HL-60/S4 (cell line): Measurements from ENCODE around the gene DMPK.

Experiments
- in situ Hi-C: fragments of 300-500 bp; cut with MboI; formaldehyde crosslinking; loops from 2 replicates; pipeline ENCODE4 v1.14.3; 2022; ENCODE audit warnings: low sequenced_read_pairs

DMPK gene

DNA sequence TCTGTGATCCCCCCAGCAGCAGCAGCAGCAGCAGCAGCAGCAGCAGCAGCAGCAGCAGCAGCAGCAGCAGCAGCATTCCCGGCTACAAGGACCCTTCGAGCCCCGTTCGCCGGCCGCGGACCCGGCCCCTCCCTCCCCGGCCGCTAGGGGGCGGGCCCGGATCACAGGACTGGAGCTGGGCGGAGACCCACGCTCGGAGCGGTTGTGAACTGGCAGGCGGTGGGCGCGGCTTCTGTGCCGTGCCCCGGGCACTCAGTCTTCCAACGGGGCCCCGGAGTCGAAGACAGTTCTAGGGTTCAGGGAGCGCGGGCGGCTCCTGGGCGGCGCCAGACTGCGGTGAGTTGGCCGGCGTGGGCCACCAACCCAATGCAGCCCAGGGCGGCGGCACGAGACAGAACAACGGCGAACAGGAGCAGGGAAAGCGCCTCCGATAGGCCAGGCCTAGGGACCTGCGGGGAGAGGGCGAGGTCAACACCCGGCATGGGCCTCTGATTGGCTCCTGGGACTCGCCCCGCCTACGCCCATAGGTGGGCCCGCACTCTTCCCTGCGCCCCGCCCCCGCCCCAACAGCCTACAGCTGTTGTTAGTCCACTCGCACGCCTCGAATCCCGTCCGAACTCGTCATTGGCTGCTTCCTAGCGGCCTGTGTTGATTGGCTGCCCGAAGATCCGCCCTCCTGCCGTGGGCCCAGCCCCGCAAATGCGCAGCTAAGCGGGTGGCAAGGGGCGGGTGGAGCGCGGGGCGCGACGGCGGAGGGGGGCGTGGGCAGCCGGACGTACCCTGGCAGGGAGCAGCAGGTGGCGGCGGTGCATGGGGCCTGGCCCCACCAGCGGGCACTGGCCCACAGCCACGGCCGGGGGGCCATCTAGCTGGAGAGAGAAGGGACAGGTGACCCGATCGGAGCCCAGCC is 11.8 kb downstream of the DMPK start:
- in situ Hi-C loops, result no loop called here

DNA sequence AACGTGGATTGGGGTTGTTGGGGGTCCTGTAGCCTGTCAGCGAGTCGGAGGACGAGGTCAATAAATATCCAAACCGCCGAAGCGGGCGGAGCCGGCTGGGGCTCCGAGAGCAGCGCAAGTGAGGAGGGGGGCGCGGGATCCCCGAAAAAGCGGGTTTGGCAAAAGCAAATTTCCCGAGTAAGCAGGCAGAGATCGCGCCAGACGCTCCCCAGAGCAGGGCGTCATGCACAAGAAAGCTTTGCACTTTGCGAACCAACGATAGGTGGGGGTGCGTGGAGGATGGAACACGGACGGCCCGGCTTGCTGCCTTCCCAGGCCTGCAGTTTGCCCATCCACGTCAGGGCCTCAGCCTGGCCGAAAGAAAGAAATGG is 12.5 kb downstream of the DMPK start:
- in situ Hi-C loops, result no loop called here

DNA sequence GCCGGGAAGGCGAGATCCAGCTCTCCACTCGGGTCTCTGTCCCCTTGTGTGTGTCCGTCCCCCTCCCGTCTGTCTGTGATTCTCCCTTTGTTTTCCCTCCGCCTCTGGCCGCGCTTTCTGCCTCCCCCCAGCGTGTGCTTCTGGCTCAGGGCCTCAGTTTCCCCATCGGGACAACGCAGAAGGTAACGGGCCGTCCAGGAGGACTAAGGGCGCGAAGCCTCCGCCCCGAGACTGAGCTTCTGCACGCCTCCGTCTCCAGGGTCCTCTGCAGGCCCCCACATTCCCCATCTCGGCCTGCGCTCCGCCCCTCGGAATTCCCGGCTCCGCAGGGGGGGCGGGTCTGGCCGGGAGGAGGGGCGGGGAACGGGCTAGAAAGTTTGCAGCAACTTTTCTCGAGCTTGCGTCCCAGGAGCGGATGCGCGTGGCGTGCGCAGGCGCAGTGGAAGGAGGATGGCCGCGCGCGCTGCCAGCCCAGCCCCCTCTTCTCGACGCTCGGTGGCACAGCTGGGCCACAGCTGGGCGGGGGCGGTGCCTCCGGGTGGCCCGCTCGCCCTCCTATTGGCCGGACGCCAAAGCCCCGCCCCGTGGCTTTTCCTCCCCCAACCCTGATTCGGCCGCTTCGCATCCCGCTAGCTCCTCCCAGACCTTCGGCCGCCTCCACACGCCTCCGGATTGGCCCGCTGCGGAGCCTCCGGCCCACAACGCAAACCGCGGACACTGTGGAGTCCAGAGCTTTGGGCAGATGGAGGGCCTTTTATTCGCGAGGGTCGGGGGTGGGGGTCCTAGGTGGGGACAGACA is 13.1 kb downstream of the DMPK start, which contains the start of gene SIX5:
TSS of gene SIX5 (minus strand) at position 269 of the 799 bp plus-strand sequence. CDS start 408 bp downstream, outside the sequence.
- in situ Hi-C loops, result no loop called here

DNA sequence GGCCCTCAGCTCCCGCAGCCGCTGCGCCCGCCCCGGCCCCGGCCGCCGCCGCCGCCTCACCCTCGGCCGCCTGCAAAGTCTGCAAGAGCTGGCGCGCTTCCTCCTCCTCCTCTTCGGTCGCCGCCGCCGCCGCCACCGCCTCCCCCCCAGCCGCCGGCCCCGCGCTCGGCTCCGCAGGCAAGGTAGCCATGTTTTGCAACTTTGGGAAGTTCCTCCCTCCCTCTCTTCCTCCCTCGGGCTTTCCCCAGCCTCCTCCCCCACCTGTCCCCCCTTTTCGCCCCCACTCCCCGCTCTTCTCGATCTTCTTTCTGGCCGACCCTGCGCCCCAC is 13.7 kb downstream of the DMPK start:
- in situ Hi-C loops, result no loop called here

DNA sequence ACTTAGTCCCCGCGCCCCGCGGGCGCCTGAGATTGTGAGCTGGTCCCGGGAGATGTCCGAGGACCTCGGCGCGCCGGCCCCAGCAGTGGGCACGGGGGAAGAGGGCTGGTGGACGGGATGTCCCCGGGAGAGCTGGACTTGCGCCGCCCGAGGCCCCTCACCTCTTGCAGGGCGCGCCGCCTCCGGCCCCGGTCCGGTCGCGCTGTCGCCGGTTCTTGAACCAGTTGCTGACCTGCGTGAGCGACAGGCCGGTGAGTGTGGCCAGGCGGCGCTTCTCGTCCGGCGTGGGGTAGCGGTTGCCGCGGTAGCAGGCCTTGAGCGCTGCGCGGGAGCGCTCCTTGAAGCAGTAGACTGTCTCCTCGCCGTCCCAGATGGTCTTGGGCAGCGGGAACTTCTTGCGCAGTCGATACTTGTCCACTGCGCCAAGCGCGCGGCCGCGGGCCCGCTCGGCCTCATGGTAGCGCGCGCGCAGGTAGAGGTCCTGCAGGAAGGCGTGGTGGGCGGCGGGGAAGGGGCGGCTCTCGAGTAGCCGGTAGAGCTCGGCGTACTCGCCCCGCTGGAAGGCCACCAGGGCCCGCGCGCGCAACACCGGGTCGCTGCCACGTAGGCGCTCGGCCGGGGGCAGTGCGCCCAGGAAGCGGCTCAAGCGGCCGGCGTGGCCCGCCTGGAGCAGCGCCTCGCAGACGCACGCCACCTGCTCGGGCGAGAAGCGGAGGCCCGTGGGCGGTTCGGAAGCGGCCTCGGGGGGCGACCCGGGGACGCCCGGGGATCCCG is 14.2 kb downstream of the DMPK start:
- in situ Hi-C loops, result no loop called here

DNA sequence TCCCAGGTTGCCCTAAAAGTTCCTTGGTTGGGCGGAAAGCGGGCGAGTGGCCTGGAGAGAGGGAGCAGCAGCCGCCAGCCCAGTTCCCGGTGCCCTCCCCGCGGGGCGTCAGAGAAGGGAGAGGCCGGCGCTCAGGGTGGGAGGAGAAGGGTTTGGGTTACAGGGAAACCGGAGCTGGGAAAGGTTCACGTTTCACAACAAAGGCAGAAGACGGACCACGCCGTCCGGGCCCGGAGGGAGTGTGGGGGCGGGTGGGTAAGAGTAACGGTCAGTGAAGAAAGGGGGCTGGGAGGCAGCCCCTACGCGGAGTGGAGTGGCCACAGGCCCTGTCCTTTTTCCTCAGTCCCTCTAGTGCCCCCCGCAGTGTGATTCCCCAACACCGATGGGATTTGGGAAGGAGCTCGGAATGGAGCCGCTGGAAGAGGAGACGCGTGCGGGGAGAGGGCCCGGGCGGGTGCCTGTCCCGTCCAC is 14.8 kb downstream of the DMPK start:
- in situ Hi-C loops, result no loop called here

DNA sequence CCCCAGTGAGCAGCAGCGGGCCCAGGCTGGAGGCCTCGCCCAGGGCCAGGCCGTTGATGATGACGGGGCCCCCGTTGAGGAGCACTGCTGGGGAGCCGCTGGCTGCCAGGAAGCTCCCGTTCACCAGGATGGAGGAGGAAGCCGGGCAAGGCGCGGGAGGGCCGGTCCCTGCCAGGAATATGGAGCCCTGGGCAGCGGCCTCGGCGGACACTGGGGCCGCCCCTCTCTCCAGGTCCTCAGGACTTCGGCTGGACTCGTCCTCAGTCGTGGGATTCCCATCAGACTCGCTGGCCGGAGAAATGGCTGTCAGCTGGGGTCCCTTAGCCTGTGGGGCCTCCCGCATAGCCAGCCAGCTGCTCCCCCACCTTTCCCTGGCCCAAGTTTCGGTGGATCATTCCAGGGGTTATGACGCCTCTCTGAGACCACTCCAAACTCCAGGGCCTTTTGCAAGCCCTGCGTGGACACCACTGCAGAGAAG is 15.4 kb downstream of the DMPK start:
- in situ Hi-C loops, result no loop called here

DNA sequence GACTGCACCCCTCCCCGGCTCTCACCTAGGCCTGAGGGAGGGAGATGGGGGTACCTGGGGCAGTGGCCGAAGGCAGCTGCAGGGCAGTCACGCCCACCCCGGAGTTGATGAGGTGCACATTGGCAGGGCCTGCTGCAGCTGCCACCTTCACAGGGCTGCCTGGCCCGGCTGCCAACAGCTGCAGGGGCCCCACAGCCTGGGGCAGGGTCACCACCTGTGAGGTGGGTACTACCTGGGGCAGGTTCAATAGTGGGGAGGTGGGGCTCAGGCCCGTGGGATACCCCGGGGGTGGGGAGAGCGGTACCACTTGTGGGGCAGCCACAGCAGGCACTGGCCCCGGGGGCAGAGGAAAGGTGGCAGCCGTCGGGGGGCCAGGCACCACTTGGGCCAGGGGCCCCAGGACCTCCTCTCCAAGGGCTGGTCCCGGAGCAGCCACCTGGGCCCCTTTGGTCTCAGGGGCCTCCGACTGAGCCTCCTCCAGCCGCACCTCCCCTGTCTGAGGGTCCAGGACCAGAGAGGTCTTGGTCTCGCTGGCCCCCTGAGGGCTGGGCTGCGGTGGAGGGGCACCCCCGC is 15.9 kb downstream of the DMPK start:
- in situ Hi-C loops, result no loop called here

DNA sequence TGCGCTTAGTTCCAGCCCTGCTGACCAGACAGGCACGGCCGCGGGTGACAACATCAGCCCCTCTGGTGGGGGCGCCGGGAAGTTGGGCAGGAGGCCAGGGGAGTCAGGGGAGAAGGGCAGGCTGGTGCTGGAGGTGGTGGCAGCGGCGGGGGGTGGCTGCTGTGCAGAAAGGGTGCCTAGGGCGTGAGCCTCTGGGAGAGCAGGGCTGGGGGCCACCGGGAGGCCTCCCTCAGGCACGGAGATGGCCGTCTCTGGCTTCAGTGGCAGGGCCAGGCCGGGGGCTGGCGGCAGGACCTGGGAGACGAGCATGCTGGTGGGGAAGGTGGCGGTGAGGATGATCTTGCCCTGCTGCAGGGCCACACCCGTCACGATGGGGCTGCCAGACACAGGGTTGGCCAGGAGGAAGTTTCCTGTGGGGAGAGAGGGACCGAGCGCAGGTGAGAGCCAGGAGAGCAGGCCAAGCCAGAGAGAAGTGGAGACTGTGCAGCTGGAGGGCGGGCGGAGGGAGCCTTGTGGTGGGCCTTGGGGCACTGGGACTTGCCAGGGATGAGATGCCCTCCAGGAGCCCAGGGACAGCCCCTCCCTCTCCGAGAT is 16.5 kb downstream of the DMPK start:
- in situ Hi-C loops, result no loop called here

DNA sequence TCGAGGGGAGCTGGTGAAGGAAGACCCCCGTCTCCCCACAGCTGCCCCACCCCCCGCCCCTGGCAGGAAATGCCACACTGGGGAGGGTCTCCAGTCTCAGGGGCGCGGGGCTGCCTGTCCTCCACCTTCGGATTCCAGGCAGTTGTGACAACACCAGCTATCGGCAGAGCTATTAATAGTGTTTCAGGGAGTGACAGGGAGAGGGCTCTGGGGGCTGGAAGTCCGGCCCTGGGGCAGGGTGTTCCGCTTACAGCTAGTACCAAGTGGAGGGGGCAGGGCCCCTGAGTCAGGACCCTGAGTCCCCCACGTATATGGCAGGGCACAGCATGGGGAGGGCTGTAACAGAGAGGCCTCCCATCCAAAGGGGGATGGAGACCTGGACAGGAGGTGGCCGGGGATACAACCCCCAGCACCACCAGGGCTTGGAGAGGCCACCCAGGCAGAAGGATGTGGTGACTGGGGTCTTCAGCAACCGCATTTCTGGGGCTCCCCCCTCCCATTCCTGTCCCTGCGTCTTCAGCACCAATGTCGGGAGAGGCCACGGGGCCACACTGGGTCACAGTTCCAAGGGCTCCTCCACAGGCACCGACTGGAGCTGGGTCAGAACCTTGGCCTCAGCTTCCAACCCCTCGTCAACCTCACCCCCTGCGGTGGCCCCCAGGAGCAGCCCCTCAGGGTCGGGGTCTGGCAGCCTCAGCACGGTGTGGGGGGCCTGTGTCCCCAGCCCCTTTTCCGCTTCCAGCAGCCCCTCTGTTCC is 17.2 kb downstream of the DMPK start:
- in situ Hi-C loops, result no loop called here

DNA sequence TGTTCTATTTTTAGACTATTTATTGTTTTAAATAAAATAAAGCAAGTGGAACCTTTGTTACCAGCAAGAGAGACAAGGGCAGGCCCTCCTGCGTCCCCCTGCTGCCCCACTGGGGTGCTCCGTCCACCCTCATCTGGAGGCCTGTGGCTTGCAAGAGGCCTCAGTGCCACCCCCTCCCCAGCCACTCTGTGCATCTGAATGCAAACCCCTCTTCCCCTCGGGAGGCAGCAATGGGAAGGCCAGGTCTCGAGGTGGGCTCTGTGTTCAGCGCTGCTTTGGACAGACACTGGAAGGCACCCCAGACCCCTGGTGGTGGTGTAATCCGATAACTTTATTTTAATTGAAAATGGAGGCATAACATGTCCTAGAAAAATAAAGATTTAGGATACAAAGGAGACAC is 17.8 kb downstream of the DMPK start:
- in situ Hi-C loops, result no loop called here

DNA sequence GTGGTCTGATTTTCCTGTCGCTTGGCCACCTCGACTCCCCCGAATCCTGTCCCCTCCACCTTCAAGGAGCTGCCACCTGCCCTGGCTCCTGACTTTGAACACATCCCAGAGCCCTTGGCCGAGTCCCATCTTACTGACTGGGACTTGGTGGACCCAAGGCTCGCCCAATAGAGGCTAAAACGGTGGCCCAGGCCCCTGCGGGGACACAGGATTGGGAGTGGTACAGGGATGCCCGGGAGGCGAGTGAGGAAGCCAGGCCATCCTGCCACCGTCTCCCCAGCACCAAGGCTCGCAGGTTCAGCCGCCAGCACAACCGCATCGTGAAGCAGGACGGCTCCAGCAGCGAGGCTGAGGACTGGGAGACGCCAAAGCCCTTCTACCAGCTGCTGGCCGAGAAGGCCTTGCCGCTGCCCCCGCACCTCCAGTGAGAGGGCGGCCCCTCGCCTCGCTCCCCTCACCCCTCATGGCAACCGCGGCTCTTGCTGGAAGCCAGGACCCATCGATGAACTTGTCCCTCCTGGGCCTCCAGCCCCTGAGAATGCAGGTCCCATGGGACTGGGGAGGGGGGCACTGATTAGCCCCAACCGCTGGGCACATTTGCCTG is 18.5 kb downstream of the DMPK start:
- in situ Hi-C loops, result no loop called here

DNA sequence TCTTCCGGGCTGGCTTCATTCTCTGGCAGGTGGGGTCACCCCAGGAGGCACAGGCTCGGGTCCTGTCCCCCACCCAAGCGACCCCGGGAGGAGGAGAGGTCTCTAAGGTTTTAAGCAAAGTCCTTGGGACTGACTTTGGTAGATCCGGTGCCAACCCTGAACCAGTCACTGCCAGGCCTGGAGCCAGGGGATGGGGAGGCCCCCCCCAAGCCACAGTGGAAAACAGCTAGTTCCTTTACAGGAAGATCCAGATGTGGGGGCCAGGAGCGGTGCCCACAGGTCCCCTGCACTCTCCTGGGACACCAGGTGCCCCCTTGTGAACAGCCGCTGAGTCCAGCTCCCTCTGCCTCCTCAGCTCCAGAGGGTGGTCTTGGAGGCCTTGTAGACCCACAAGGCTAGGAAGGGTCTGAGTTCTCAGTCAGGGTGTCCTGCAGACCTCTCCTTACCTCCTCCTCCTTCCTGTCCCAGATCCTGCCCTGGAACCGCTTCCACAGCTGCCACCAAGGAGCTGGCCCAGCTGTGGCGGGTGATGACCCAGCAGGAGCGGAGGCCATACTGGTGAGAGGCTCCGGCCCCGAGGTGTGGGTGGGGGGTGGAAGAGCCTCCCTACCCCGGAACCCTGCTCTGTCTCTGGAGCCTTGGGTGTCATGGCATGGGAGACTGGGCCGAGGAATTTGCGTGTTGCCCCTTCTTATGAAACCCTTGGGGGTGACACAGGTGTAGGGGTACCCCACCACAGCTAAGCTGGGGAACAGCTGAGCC is 19.2 kb downstream of the DMPK start:
- in situ Hi-C loops, result no loop called here

DNA sequence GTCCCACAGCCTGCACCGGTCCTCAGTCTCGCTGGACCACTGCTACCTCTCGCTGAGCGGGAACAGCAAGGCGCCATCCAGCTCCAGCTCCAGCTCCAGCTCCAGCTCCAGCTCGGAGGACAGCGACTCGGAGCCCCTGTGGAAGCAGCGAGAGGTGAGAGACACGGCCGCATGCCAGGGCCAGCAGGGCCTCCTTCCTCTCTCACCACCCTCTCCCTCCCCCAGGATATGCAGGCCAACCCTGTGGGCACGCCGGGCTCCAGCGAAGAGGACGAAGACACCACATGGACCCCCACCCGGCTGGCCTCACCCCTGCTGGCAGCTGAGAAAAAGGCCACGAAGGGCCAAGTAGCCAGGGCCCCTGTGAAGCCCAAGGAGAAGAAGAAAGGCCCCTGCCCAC is 20.6 kb downstream of the DMPK start:
- in situ Hi-C loops, result no loop called here

DNA sequence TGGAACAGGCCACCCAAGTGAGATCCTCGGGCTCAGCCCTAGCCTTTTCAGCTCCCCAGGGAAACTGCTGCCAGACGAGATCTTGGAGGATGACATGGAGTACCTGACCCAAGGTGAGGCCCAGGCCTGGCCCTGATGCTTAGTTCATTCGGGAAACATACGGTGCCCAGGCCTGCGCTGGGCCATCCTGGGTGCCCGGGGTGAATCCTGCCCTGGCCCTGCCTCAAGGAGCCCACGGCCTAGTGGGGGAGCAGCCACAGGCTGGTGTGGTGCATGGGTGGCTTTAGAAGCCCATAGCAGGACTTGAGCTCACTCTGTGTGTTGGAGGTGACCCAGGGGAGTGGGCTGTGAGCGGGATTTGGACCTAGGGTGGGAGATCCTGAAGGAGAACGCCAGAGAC is 23.4 kb downstream of the DMPK start:
- in situ Hi-C loops, result no loop called here

DNA sequence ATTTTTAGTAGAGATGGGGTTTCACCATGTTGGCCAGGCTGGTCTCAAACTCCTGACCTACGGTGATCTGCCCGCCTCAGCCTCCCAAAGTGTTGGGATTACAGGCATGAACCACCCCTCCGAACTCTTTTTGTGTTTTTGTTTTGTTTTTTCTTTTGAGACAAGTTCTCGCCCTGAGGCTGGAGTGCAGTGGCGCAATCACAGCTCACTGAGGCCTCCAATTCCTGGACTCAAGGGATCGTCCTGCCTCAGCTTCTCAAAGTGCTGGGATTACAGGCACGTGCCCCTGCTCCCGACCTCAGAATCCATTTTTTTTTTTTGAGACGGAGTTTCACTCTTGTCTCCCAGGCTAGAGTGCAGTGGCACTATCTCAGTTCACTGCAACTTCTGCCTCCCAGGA is 24.6 kb downstream of the DMPK start:
- in situ Hi-C loops, result no loop called here

DNA sequence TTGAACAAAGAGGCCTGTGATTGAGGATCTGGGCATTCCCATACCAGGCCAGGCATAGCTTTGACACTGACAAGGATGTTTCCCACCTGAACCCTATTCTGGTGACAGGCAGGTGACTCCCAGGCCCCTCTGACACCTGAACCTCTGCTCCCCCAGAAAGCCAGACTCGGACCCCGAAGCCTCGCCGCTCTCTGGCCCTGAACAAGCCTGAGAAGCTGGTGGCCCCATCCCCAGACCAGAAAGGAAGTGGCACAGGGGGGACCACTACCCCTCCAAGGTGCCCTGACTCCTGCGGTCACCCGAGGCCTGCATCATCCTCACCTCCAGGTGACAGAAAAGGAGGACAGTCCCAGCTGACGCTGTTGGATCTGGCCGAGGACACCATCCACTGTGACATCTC is 28.0 kb downstream of the DMPK start:
- in situ Hi-C loops, result no loop called here

DNA sequence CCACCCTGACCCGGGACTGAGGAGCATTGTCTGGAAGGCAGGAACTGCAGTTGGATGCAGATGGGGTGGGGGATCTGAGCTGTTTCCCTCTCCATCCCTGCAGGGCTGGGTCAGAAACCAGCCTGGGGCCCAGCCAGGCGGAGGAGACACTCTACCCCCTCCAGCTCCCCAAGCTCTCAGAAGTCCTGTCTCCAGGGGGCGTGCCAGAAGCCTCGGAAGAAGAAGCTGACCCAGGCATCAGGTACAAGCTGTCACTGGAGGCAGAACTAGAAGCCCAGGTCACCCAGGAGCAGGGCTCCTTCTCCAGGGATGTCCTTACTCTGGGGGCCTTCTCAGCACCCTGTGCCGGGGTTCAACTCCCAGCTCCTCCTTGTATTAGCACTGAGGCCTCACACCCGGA is 28.7 kb downstream of the DMPK start:
- in situ Hi-C loops, result no loop called here

DNA sequence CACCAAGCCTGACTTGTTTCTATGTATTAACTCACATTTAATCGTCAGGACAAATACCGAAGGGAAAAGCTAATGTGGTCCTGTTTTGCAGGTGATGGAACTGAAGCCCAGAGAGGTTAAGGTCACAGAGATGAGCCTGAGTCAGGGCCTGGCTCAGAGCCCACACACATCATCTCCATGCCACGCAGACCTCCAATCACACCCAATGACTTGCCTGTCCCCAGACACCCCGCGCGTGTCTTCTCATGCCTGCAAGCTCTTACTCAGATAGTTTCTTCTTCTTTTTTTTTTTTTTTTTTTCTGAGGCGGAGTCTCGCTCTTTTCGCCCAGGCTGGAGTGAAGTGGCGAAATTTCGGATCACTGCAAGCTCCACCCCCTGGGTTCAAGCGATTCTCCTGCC is 29.7 kb downstream of the DMPK start:
- in situ Hi-C loops, result no loop called here
